ENCODE data around the gene BCL7C.

The BCL7C gene

DNA sequence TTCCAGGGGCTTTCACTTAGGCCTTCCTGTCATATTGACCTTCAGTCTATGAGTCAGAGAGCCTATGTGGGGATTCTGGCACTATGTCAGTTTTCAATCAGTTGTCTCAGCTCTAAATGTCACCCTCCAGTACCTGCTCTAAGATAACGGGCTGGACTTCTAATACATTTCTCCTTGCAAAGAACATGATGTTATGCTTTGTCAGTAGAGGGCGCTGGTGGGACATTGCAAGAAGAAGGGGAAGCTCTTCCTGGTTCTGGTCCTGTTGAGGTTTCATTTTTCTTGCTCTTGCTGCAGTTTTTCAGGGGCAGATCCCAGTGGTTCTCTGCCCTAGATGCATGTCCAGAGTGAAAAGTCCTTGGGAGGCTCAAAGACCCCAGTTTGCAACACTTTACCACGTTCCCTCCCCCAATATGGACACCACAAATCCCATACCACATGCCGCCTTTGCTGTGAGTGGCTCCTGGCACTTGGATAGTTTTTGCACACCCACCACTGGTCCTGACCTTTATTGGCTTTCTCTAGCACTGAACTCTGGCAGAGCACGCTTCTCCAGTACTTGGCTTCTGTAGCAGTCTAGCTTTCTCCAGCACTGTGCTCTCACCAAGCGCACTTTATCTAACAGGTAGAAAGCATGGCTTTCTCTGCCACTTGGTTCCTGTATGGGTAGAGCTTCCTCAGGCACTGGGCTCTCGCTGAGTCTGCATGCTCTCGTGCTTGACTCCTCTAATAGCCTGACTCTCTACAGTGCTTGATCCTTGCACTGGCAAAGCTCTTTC, 49.0 kb downstream of the BCL7C start:
- DNase-seq = peak; percentile 91
- in situ Hi-C loops (cut with HindIII; ENCODE audit: low pct_ligation_motif_present, low pct_unique_long_range_greater_than_20kb, low sequenced_read_pairs) = no loop called here

DNA sequence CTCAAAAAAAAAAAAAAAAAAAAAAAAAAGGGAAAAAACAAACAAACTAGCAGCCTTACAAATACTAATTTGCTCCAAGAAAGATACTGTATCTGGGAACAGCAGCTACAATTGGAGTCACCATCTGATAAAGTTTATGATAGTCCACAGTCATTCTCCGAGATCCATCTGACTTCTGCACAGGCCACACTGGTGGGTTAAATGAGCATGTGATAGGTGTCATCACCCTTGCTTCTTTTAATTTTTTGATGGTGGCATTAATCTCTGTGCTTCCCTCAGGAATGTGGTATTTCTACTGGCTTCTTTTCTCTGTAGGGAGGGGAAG, 49.6 kb downstream of the BCL7C start:
- no peak for DNase-seq
- in situ Hi-C loops (cut with HindIII; ENCODE audit: low pct_ligation_motif_present, low pct_unique_long_range_greater_than_20kb, low sequenced_read_pairs) = no loop called here

DNA sequence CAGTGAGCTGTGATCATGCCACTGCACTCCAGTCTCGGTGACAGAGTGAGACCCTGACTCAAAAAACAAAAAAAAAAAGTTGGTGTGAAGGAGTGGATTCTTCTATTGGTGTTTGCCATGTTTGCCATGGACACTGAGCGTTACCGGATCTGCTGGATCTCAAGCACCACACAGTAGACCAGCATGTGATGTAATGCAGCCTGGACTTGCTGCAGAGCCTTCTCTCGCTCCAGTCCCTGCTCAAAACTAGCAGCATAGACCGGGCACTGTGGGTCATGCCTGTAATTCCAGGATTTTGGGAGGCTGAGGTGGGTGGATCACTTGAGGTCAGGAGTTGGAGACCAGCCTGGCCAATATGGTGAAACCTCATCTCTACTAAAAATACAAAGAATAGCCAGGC, 50.4 kb downstream of the BCL7C start:
- in situ Hi-C loops (cut with HindIII; ENCODE audit: low pct_ligation_motif_present, low pct_unique_long_range_greater_than_20kb, low sequenced_read_pairs) = no loop called here
- DNase-seq = no peak

DNA sequence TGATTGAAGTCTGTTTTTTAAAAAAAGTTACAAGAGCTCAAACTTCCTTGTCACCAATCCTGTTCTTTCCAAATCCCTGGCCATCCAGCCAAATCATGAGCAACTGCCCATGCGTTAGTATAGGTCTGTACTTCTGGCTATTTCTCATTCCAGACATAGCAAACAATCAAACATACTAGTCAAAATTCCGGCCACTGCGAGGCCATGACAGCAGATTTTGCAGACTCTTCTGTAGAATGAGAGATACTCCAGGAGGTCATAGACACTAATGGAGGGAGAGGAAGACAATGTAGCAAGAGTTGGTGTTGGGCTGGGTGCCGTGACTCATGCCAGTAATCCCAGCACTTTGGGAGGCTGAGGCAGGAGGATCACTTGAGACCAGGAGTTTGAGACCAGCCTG, 50.9 kb downstream of the BCL7C start:
- in situ Hi-C loops (cut with HindIII; ENCODE audit: low pct_ligation_motif_present, low pct_unique_long_range_greater_than_20kb, low sequenced_read_pairs) = no loop called here
- no peak for DNase-seq

DNA sequence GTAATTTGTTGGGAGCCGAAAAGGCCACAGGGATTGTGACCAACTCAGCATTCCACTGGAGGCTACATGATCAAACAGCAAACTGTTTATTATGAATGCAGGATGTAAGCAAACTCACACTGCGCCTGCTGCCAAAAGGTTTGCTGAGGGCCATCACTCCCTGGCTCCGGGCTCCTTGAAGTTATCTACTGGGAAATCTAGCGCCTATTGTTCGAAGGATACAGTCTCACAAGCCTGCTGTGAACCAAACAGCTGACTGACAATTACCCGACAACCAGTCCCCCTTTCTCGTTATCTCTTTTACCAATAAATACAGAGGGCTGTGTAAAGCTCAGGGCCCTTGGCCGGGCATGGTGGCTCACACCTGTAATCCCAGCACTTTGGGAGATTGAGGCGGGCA, 52.5 kb downstream of the BCL7C start:
- no peak for DNase-seq
- in situ Hi-C loops (cut with HindIII; ENCODE audit: low pct_ligation_motif_present, low pct_unique_long_range_greater_than_20kb, low sequenced_read_pairs) = no loop called here

DNA sequence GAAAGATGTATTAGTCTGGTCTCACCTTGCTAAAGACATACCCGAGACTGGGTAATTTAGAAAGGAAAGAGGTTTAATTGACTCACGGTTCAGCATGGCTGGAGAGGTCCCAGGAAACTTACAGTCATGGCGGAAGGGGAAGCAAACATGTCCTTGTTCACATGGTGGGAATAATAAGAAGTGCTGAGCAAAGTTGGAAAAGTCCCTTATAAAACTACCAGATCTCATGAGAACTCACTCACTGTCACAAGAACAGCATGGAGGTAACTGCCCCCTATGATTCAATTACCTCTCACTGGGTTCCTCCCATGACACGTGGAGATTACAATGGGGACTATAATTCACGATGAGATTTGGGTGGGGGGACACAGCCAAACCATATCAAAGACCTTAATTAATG, 53.3 kb downstream of the BCL7C start:
- in situ Hi-C loops (cut with HindIII; ENCODE audit: low pct_ligation_motif_present, low pct_unique_long_range_greater_than_20kb, low sequenced_read_pairs) = no loop called here
- DNase-seq = no peak

DNA sequence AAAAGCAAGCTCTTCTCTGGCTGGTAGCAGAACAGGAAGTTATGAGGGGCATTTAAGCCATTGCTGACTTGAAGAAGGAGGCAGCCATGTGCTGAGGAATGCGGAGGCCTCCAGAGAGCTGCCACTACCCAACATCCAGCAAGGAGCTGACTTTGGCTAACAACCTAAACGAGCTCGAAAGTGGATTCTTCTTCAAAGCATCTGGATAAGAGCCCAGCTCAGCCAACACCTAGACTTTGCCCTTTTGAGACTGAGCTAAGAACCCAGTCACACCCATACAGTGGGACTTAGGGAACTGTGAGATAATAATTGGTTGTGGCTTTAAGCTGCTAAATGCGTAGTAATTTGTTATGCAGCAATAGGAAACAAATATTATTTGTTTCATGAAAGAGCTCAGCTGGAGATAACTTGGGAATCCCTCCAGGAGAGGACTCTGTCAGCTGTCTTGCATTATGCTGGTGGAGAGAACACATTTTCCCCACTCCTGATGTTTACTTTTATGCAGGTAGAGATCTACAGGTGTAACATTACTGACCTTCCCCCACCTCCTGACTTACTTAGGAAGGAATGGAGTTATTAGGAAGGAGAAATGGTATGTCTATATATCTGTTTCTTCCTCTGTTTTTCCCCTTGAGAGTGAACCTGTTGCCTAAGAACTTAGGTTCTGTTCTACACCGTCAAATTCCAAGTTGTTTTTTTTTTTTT, 54.2 kb downstream of the BCL7C start:
- no peak for DNase-seq
- in situ Hi-C loops (cut with HindIII; ENCODE audit: low pct_ligation_motif_present, low pct_unique_long_range_greater_than_20kb, low sequenced_read_pairs) = no loop called here

DNA sequence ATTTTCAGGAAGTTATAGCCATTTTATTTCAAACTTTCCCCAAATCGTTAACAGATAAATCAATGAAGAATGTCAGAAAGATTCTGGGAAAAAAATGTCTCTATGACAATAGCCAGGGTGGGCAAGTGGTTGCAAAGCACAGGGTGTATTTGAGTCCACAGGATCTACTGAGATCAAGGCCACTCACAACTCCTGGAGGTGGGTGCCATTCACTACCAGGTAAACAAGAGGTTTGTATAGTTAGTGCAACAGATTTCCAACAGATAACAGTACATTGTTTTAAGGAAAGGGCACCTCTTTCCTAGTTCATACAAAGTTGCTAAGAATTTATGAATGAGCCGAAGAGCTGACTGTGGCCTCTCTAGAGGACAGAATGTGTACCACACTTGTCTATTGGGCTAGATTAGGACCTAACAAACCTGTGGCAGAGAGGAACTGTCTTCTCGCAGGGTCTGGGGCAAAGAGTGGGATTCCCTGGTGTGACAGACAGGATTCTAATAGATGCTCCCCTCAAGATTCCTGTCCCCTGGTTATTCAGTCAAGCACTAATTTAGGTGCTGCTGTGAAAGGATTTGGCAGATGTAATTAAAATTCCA, 54.9 kb downstream of the BCL7C start:
- in situ Hi-C loops (cut with HindIII; ENCODE audit: low pct_ligation_motif_present, low pct_unique_long_range_greater_than_20kb, low sequenced_read_pairs) = no loop called here
- DNase-seq = no peak

DNA sequence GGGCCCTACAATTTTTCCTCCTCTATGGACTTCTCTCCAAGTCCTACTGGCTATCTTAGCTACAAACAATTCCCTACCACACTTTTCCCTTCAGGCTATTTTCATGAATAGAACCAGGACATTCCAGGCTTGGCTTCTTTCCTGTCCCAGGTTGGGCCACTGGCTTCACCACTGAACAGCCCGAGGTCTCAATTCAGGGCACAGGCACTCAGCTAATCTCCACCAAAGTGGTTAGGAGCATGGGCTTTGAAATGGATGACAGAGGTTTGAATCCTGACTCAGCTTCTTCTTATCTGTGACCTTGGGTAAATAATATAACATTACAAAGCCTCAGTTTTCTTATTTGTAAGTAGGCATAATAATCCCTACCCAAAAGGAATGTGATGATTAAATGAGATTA, 56.0 kb downstream of the BCL7C start:
- DNase-seq = no peak
- in situ Hi-C loops (cut with HindIII; ENCODE audit: low pct_ligation_motif_present, low pct_unique_long_range_greater_than_20kb, low sequenced_read_pairs) = no loop called here
